NCI-H1048 (cell line): Measurements from ENCODE around the gene CITED2.
"Not testable (repeated sequence)": the region's sequence is repeated elsewhere in the genome, so short reads cannot be mapped to it uniquely, and the experiment has no call there.

Experiments used
- DNase-seq: peaks from one replicate; lab custom pipeline; 2025; lab: John Stamatoyannopoulos, UW

The CITED2 gene

DNA sequence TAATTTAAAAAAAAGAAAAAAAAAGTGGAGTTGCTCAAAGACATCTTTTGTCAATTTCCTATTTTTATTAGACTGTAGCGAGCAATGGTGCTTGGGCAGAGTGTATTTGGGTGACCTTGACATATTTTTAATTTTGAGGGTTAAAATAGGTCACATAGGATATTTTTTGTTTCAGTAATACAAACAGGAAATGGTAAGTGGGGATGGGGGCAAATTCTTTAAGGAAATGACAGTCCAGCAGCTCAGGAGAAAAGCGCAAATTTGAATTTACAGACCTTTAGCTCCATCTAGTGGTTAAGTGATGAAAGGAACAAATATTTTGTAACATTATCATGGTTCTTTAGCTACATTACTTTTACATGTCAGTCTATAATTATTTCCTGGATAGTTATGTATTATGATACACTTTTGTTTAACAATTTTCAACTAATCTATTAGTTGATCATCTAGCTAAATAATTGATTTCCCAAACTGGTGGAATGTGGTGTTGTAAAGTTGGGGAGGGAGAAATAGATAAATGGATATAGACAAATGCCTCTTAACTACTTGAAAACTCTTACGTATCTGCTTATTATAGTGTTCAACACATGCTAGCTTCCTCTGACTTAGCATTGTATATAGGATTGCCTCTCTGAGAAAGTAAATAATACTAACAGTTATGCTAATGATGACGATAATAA is 10.0 kb downstream of the CITED2 start:
- DNase-seq, result no peak

DNA sequence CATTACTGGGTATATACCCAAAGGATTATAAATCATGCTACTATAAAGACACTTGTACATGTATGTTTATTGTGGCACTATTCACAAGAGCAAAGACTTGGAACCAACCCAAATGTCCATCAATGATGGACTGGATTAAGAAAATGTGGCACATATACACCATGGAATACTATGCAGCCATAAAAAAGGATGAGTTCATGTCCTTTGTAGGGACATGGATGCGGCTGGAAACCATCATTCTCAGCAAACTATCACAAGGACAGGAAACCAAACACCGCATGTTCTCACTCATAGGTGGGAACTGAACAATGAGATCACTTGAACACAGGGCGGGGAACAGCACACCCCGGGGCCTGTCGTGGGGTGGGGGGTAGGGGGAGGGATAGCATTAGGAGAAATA is 10.7 kb downstream of the CITED2 start:
- not testable (repeated sequence) for DNase-seq

DNA sequence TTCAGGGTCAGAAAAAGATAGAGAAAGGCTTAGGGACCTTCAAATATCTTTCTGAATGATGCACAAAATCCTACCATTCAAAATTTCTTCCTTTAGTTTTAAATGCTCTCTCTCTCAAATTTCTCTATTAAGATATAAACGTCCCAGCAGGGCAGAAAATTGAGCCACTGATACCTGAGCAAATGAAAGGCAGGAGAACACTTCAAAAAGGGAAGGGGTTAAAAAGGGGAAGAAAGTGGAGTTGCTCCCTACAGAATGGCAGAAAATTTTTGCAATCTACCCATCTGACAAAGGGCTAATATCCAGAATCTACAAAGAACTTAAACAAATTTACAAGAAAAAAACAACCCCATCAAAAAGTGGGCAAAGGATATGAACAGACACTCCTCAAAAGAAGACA is 11.3 kb downstream of the CITED2 start:
- DNase-seq, result not testable (repeated sequence)

DNA sequence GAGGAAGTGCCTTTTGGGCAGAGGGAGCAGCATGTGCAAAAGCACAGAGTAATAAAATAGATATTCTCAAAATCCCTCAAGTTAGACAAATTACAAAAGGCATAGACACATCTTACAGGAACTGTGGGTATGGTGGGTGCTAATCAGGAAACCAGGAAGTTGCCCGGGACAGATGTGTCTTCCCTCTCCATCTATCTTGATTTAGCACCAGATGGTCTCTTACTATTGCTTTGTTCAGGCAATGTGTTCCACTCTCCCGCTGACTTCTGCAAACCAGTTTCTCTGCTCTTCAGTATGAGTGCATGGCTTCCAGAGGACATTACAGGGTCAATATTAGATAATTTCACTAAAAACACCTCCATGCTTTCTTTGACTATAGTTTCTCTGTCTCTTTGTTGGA is 13.2 kb downstream of the CITED2 start:
- DNase-seq, result no peak

DNA sequence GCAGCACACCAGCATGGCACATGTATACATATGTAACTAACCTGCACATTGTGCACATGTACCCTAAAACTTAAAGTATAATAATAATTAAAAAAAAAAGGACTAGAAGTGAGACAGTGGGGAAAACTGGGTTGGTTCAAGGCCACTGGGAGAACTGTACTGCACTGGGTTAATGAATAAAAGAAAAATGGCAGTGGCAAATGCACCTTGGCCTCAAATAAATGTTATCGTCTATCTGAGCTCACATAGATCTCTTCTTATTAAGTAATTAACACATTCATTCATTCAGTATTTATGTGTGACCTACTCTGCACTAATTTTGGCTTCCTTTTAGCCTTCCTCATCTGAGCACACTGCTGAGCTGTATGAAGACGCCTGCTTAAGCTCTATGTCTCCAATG is 17.5 kb downstream of the CITED2 start:
- DNase-seq, result no peak

DNA sequence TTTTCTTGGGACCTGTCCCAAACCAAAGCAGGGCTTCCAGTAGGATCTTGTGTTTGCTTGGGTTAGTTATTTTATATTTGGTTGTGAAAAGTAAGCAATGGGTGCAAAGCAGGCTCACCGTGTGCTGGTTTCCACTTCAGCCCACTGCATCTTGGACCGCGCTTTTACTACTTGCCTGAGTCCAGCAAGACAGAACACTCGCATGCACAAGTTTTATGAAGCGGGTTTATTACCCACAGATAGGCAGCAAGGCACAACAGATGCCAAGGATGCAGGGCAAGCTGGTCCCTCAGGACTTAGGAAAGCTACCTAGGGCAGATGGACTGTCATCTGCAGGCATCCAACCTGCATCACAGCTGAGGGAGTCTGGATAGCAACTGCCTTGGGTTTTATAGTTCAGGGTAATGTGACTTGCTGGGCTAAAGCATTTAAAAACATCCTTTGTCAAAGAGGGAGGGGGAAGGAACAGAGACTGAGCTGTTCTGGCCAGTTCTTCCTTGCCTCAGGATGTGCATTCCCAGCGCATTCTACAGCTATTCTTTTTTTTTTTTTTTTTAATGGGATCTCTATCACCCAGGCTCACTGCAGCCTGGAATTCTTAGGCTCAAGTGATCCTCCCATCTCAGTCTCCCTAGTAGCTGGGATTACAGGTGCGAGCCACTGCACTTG is 18.5 kb downstream of the CITED2 start:
- no peak for DNase-seq

DNA sequence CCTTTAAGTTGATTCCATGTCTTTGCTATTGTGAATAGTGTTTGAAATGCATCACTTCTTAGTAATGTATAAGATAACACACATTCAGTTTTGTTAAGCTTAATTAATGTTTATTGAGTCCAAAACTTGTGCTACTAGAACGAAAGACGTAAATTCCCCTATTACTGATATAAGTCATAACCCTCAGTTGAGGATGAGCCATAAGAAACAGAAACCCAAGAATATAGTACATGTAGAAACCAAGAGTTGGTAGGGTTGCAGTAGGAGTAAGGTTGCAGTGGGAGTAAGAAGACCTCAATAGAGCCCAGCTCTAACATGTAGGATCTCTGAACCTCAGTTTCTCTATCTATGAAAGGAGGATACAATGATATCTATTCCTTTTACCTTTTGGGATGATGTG is 19.3 kb downstream of the CITED2 start:
- DNase-seq, result no peak

DNA sequence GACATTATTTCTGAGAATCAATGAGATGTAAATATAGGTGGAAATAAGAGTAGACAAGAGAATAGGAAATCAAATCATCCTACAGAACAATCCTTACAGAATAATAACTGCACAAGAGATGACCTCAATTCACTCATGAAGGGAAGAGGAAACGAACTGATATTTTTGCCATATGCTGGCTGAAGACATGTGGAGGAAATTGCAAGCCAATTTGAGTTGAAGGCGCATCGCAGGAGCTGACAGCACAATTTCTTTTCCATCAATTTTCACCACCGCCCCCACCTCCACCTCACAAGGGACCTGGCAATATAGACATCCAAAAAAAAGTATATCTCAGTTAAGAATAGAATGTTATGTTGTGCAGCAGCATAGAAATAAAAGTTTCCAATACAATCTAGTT is 20.3 kb downstream of the CITED2 start:
- no peak for DNase-seq

DNA sequence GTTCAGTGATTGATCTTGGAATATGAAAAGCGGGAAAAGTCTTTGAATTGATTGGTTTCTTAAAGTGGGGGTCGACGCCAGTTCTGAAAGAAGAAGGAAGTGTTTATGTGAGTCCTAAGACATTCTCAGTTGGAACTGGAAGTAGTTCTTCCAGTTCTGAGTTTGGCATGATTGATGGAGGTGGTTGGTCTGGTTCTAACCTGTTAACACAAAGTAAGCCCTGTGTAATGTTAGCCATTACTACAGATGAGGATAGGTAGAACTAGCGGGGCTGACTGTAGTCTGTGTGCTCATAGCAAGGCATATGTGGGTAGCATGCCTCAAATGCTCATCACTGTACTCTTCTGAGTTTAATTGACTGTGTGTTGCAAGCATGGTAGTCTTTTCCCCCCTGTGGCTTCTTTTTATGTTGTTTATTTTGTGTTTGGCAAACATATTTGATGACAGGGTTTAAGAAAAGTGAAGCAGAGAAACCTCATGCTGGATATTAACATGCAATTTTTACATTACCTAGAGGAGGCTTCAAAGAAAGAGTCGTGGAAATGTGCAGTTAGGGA is 24.9 kb downstream of the CITED2 start:
- DNase-seq, result no peak

DNA sequence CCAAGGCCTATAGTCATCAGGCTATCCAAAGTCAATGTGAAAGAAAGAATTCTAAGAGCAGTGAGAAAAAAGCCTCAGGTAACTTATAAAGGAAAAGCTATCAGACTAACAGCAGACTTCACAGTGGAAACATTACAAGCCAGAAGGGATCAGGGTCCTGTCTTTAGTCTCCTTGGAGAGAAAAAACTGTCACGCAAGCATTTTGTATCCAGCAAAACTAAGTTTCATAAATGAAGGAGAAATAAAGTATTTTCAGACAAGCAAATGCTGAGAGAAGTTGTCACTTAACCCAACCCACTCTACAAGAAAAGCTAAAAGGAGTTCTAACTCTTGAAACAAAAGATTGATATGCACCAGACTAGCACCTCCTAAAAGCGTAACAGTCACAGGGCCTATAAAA is 28.1 kb downstream of the CITED2 start:
- DNase-seq, result no peak

DNA sequence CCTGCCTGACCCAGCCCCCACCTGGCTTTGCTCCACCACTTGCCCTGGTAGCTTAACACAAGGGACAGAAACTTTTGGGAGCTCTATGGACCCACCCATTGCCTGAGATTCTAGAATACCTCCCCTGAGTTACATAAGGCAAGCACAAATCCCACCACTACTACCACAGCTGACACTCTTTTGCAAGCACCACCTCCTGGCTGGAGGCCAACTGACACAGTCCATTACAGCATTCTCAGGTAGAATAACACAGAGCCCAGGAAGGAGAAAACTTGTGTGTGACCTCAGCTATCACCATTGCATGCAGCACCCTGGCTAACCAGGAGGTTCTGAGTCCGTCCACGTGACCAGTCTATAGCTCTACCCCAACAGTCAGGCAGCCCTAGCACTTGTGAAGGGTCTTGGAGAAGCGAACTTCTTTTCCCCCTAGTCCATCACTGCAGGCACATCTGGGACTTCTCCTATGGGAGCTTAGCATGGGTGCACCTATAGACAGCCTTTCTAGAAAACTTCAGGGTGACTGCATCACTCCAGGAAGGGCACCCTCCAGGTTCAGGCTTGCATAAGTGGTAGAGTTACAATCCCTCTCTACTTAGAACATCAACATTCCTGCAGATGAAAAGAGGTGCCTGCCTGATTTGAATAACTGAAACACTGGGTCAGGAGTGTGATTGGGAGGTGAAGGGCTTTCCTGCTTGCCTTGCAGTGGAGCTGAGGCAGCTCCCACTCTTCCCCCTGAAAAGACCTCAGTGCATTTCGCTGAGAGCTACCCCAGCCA is 30.1 kb downstream of the CITED2 start:
- no peak for DNase-seq

DNA sequence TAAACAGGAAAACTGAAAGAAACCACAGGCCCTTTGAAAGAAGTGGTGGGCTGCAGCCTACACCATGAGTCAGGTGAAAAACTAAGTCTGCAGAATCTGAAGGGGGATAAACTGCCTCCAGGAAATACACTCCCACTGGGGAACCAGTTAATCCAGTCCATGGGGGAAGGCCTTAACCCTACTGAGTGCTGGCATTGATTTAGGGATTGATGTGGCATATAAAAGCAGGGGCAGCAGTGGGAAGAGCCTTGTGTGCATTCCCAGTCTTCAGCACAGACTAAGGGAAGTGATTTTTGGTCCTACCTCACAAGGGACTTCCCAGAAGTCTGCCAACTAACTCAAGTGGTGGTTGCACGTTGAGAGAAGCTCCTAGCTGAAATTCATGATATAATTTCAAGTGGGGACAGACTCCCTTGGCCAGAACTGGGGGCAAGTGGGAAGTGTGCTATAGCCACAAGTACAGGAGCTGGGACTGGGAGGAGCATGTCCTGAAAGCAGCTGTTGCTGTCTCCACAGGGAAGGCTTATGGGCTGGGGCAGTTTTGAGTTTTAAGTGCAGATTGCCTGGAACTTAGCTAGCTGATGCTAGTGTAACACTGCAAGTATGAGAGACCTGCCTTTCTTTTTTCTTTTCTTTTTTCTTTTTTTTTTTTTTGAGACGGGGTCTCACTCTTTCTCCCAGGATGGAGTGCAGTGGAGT is 31.2 kb downstream of the CITED2 start:
- DNase-seq, result no peak

DNA sequence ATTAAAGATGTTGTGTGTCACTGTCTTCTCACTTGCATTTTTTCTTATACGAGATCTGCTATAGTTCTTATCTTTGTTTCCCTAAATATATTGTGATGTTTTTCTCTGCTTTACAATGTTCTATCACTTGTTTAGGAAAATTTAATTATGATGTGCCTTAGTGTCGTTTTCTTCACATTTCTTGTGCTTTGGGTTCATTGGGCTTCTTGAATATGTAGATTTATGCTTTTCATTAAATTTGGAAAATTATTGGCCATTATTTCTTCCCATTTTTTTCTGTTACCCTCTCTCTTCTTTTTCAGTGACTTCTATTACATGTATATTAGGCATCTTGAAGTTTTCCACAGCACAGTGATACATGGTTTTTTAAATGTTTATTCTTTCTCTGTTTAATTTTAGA is 33.4 kb downstream of the CITED2 start:
- no peak for DNase-seq

DNA sequence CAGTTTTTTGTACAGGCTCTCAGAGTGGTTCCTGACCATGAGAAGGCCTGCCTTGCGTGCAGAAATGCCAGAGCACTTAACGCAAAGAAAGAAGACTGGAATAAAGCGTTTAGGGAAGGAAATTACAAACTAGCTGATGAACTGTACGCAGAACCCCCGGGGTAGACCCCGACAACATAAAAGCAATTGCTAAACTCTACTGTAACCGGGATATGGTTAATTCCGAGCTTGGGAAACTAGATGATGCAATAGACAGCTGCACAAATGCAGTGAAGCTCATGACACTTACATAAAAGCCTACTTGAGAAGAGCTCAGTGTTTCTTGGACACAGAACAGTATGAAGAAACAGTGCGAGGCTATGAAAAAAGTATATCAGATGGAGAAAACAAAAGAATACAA is 35.7 kb downstream of the CITED2 start:
- no peak for DNase-seq

DNA sequence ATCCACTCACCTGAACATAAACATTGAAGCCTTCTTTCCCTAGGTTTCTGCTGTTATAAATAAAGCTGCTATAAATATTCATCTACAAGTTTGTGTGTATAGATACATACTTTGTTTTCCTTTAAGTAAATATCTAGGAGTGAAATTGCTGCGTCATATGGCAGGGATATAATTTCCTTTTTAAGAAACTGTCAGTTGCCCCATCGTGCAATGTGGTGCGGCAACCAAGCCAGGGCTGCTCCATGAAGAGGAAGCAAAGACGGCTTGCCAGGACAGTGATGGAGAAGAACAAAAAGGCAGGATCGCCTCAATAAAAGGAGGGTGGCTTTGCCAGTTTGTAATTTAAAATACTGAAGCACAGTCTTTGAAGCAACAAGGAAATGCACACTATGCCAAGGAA is 36.6 kb downstream of the CITED2 start:
- DNase-seq, result no peak

DNA sequence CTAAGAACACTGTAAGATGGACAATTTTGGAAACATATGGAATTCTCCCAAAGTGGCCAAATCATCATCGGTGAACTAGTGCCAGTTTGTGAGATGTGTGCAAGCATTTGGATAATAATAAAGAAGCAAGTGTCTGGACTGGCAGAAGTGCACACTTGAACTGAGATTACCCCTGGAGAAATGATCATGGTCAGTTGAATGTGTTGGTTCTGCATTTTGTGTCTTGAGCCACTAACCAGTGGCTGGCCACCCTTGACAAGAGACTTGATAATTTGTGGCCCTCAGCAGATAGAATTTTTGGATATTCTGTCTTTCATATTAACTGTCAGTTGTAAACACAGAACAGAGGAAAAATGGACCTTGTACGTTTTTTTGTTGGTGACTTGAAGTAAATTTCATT is 37.4 kb downstream of the CITED2 start:
- DNase-seq, result no peak

DNA sequence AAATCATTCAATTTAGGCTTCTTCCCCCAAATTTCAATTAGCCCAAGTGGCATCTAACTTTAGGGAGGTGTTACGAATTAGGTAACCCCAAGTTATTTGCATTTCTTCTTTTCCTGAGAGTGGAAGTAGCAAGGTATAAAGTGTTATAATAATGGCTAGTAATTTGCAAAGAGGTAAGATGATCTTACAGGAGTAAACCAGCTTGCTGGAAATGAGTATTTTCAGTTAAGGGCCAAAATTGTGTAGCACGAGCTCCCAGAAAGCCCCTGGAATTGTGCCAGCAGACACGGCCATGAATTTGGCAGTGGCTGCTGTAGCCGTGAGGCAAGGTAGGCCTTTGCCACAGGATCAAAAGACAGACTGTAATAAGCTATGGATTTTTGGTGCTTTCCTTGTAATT is 38.0 kb downstream of the CITED2 start:
- no peak for DNase-seq

DNA sequence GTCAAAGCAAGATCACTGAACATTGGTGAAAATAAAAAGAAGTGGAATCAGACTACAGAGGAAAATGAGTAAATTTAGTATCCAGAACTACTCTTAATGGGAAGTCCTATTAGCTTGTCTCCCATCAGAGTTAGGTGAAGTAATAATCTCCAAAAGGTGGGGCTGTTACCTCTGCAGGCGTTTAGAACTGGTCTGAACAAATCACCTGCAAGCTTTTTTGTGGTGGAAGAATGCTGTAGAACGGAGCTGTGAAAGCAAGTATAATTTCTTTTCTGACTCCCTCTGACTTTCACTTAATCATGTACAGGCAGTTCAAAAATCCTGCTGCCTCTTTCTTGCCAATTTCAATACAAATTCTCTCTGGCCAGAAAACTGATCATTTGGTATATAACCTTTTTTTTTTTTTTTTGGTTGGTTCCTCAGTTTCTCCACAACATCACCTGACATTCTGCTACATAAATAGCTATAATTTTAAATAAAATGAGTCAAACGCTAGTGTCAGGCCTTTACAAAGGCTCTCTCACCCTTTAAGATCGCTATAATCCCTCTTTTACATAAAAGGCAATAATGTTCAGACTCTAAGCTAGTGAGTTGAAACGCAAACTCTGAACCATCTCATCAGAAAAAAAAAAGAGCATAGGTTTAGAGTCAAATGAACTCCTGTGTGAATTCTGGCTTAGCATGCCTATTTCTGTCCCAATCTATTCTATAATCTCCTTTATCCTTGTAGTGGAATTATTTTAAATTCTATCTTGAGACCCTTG is 38.8 kb downstream of the CITED2 start:
- DNase-seq, result no peak

DNA sequence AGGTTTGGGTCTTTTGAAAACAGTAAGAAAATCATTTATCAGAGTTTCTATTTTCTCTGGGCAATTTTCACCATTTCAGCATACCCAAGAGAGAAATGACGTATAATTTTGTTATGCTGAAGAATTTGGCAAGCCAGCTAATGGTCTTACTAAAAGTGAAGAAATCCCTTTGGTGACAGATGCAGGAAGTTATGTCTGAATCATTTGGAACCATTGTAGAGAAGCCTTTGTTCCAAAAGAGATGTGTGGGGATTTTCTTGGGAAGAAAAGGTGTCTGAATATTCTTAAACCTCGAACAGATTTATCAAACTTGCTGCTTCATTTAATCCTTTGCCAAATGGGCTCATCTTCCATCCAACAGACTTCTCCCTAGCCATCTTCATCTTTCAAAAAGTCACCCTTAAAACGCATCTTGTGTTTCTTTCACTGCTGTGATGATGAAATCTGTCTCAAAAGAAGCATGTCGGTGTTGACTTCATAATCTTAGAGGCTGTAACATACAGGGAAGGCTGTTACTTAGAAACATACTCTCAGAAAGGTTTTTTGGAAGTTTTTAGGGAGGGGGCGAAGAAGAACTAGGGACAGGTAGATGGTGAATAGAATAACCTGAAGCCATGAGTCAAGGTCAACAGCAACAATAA is 39.5 kb downstream of the CITED2 start:
- DNase-seq, result no peak

DNA sequence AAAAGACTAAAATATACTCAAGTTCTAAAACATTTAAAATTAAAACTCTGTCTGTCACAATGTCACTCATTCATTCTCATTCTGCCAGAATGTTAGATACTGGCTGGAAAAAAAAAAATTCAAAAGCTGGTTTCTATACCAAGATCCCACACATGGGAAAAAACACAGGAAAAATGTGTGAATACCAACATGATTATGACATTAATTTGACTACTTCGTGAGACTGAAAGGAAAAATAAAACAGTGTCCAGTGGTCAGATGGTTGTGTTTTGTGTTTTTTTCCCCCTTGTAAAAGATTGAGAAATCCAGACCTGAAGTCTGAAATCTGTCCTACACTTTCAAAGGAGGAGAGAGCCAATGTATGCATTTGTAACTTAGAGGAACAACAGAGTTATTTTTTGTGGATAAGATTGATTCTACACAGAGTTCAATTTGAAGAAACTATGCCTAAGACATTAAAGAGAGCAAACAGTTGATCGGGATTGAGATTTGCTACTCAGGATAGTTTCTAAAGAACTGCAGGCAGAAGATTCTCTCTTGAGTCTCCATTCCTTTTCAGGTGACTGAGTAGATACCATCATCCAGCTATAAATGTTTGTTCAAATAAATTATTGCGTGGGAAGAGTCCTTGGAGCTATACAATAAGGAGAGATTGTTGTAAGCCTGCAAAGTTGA is 43.5 kb downstream of the CITED2 start:
- no peak for DNase-seq

DNA sequence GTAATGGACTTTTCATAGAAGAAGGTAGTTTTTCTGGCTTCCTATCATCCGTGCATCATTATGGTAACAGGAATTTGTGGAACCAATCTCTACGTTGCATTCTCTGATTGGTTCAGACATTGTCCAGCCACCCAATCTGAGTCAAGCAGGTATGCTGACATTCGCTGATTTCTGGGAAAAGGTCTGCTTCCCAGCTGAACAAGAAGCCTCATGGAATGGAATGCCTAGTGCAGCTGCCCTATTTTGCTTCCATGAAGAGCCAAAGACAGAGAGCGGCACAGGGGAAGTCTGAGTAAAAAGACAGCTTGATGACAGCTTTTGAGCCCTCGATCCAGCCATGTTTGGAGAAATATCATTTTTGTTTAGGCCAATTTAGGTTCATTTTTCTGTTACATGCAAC is 44.1 kb downstream of the CITED2 start:
- no peak for DNase-seq
